Measurements from ENCODE around the gene COIL. TPM values are rescaled to one million over a fixed set of nuclear protein-coding genes. Genes with fewer than 3 reads are reported as not detected.

COIL gene
- total and polyA plus RNA-seq, 2 of the 13 experiments (the other 11 are each of a cell fraction or from before 2014, with no cell fraction given), result 8.1 to 29.4 TPM

DNA sequence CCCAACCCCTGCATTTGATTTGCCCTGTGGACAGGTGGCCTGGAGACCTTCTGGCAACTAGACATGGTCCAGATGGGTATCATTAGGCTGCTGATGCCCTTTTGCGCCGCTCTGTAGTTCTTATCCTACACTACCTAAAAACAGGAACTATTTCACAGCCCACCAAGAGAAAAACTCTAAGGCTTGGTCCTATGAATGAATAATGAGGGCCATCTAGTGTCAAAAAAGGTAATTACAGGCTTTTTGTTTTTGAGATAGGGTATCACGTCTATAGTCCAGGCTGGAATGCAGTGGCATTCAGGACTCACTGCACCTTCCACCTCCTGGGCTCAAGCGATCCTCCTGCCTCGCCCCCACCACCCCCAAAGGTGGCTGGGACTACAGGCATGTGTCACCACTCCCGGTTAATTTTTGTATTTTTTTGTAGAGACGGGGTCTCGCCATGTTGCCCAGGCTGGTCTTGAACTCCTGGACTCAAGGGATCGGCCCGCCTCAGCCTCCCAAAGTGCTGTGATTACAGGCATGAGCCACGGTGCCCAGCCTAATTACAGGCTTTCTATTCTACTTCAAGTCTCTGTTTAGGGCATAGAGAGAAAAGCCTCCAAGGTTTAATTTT is 20.9 kb downstream of the COIL start:
- POLR2A ChIA-PET, result interaction anchor here (1.1 kb wide), 1 partner anchor 120 kb away, joined by 3 read pairs; no protein-coding TSS in a partner anchor
- 66% methylated on average over 11 of the region's 11 CpGs for WGBS (ENCODE audit: low lambda C conversion rate)
- H3K9ac ChIP-seq (ENCODE audit: insufficient read depth, low read depth, low read length), result no peak overlapping the region
- FAIRE-seq, result peak; percentile 65
- peaks cover 14 to 72% of the 10 kb centered on the region in 2 experiments for H3K36me3 ChIP-seq (replicated peaks in 1 of 2; ENCODE audit: control insufficient read depth in 1 of 2, insufficient read depth in 2 of 2, low read length in 2 of 2)
- H3K9me3 ChIP-seq (ENCODE audit: low read length), result no peaks in the 10 kb centered on the region
- intact Hi-C loops (cut with micrococcal nuclease; ENCODE audit: unreplicated experiment) (loop anchor here (1.0 to 10.0 kb wide), 2 partner anchors 45 to 121 kb away; no protein-coding TSS in a partner anchor), in situ Hi-C loops (cut with HindIII; ENCODE audit: extremely low pct_ligation_motif_present, low pct_unique_long_range_greater_than_20kb) (loop anchor here (5.0 kb wide), 1 partner anchor 123 kb away; no protein-coding TSS in a partner anchor)
- CTCF ChIA-PET (ENCODE audit: low intra/inter-chr PET ratio, low total read pairs), result interaction anchor here (1.1 to 3.3 kb wide), 4 partner anchors 21 to 121 kb away, joined by 3 to 45 read pairs (median 10); partner anchors contain the start of gene COIL
- no TSS peak for BruUV-seq (replicated peaks)
- no peak overlapping the region for H3K4me2 ChIP-seq (ENCODE audit: low read depth, low read length)
- no peaks in the 10 kb centered on the region for H3K79me2 ChIP-seq (ENCODE audit: insufficient read depth, low read length)
- H3K27me3 ChIP-seq (ENCODE audit: control insufficient read depth in 1 of 2, insufficient read depth in 2 of 2, low read length in 2 of 2), result no peaks in the 10 kb centered on the region
- H4K20me1 ChIP-seq (ENCODE audit: insufficient read depth, low read length), result peaks cover 3% of the 10 kb centered on the region
- H3K27ac ChIP-seq (ENCODE audit: extremely low read length, insufficient read depth, low read length), result no peak overlapping the region
- H2AFZ ChIP-seq (ENCODE audit: low read length), result no peak overlapping the region
- no peak overlapping the region for H3K4me3 ChIP-seq (replicated peaks in 1 of 3; ENCODE audit: insufficient read depth in 1 of 3, low read depth in 2 of 3, low read length in 3 of 3)
- peak; percentile 90 for ATAC-seq
- DNase-seq (ENCODE audit: low spot score), result peak; percentile 72
- peaks cover 19% of the 10 kb centered on the region for H3K4me1 ChIP-seq (ENCODE audit: insufficient read depth, low read length)
- TF ChIP-seq NFATC3 (CRISPR knock-in tag; IDR thresholded peaks at IDR 0.05) (no peak), ZNF33B (CRISPR knock-in tag; IDR thresholded peaks at IDR 0.05) (no peak), YEATS2 (CRISPR knock-in tag; IDR thresholded peaks at IDR 0.05; ENCODE audit: borderline replicate concordance) (no peak), ZNF83 (CRISPR knock-in tag; IDR thresholded peaks at IDR 0.05; ENCODE audit: borderline replicate concordance) (no peak), MEIS2 (CRISPR knock-in tag; IDR thresholded peaks at IDR 0.05) (no peak), RAD21 (CRISPR knock-in tag; IDR thresholded peaks at IDR 0.05) (peak; percentile 80), STAT5B (CRISPR knock-in tag; IDR thresholded peaks at IDR 0.05) (no peak), ZFP82 (CRISPR knock-in tag; IDR thresholded peaks at IDR 0.05; ENCODE audit: borderline replicate concordance) (no peak), ZNF556 (CRISPR knock-in tag; IDR thresholded peaks at IDR 0.05; ENCODE audit: borderline replicate concordance) (no peak), ZNF737 (CRISPR knock-in tag; IDR thresholded peaks at IDR 0.05; ENCODE audit: borderline replicate concordance) (no peak), ZNF547 (CRISPR knock-in tag; IDR thresholded peaks at IDR 0.05) (no peak), HOXD1 (CRISPR knock-in tag; IDR thresholded peaks at IDR 0.05) (no peak), ZNF550 (CRISPR knock-in tag; IDR thresholded peaks at IDR 0.05; ENCODE audit: borderline replicate concordance) (no peak)
- TF ChIP-seq, protein P1, sequence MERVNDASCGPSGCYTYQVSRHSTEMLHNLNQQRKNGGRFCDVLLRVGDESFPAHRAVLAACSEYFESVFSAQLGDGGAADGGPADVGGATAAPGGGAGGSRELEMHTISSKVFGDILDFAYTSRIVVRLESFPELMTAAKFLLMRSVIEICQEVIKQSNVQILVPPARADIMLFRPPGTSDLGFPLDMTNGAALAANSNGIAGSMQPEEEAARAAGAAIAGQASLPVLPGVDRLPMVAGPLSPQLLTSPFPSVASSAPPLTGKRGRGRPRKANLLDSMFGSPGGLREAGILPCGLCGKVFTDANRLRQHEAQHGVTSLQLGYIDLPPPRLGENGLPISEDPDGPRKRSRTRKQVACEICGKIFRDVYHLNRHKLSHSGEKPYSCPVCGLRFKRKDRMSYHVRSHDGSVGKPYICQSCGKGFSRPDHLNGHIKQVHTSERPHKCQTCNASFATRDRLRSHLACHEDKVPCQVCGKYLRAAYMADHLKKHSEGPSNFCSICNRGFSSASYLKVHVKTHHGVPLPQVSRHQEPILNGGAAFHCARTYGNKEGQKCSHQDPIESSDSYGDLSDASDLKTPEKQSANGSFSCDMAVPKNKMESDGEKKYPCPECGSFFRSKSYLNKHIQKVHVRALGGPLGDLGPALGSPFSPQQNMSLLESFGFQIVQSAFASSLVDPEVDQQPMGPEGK (CRISPR knock-in tag; IDR thresholded peaks at IDR 0.05), result no peak
- TF ChIP-seq, protein P2, sequence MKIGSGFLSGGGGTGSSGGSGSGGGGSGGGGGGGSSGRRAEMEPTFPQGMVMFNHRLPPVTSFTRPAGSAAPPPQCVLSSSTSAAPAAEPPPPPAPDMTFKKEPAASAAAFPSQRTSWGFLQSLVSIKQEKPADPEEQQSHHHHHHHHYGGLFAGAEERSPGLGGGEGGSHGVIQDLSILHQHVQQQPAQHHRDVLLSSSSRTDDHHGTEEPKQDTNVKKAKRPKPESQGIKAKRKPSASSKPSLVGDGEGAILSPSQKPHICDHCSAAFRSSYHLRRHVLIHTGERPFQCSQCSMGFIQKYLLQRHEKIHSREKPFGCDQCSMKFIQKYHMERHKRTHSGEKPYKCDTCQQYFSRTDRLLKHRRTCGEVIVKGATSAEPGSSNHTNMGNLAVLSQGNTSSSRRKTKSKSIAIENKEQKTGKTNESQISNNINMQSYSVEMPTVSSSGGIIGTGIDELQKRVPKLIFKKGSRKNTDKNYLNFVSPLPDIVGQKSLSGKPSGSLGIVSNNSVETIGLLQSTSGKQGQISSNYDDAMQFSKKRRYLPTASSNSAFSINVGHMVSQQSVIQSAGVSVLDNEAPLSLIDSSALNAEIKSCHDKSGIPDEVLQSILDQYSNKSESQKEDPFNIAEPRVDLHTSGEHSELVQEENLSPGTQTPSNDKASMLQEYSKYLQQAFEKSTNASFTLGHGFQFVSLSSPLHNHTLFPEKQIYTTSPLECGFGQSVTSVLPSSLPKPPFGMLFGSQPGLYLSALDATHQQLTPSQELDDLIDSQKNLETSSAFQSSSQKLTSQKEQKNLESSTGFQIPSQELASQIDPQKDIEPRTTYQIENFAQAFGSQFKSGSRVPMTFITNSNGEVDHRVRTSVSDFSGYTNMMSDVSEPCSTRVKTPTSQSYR (CRISPR knock-in tag; IDR thresholded peaks at IDR 0.05; ENCODE audit: borderline replicate concordance), result no peak
- TF ChIP-seq, protein P3, sequence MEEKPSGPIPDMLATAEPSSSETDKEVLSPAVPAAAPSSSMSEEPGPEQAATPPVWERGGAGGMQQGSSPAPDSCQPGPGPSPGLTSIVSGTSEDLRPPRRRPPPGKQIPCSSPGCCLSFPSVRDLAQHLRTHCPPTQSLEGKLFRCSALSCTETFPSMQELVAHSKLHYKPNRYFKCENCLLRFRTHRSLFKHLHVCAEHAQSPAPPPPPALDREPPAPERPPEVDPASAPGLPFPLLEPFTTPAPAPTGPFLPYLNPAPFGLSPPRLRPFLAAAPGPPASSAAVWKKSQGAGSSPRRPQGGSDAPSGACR (CRISPR knock-in tag; IDR thresholded peaks at IDR 0.05), result no peak
- TF ChIP-seq, protein P4, sequence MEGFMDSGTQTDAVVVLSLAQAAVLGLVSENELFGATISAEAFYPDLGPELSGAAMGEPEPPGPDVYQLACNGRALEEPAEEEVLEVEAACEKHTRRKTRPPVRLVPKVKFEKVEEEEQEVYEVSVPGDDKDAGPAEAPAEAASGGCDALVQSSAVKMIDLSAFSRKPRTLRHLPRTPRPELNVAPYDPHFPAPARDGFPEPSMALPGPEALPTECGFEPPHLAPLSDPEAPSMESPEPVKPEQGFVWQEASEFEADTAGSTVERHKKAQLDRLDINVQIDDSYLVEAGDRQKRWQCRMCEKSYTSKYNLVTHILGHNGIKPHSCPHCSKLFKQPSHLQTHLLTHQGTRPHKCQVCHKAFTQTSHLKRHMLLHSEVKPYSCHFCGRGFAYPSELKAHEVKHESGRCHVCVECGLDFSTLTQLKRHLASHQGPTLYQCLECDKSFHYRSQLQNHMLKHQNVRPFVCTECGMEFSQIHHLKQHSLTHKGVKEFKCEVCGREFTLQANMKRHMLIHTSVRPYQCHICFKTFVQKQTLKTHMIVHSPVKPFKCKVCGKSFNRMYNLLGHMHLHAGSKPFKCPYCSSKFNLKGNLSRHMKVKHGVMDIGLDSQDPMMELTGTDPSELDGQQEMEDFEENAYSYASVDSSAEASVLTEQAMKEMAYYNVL (CRISPR knock-in tag; IDR thresholded peaks at IDR 0.05; ENCODE audit: borderline replicate concordance), result no peak
